ENCODE measurements around the gene VIPAS39. TPM values are rescaled to one million over a fixed set of nuclear protein-coding genes. Genes with fewer than 3 reads are reported as not detected.

The VIPAS39 gene
- total and polyA plus RNA-seq, 4 donors: 5.6 to 13.9 (median 8.9) TPM

- TF ChIP-seq EGR1 (IDR thresholded peaks at IDR 0.05; ENCODE audit: low read depth in 2 of 2) (no peak), CTCF (IDR thresholded peaks at IDR 0.05; ENCODE audit: low read depth, low read length, missing input control) (no peak), ATF3 (IDR thresholded peaks at IDR 0.05) (no peak)
- no peak for DNase-seq (ENCODE audit: low spot score)
- H3K36me3 ChIP-seq (ENCODE audit: control insufficient read depth in 4 of 4, insufficient read depth in 3 of 4, low read depth in 1 of 4, low read length in 3 of 4): no peaks in the 10 kb centered on the region
- H3K9ac ChIP-seq (ENCODE audit: low read depth in 1 of 2, low read length in 2 of 2): no peak overlapping the region
- WGBS: 85% methylated on average over 5 of the region's 5 CpGs
- H3K4me3 ChIP-seq (ENCODE audit: low read depth in 1 of 3, low read length in 3 of 3): no peak overlapping the region
- H3K4me1 ChIP-seq (ENCODE audit: control insufficient read depth in 4 of 4, insufficient read depth in 4 of 4, low read length in 3 of 4): no peaks in the 10 kb centered on the region
- no peaks in the 10 kb centered on the region for H3K27me3 ChIP-seq (ENCODE audit: control insufficient read depth in 4 of 4, insufficient read depth in 4 of 4, low read length in 3 of 4)
- H3K27ac ChIP-seq (ENCODE audit: low read depth in 1 of 2, low read length in 2 of 2): no peak overlapping the region
- H3K9me3 ChIP-seq (ENCODE audit: control insufficient read depth in 4 of 4, low read length in 3 of 4): no peaks in the 10 kb centered on the region
These were observed 20.6 kb upstream of the VIPAS39 start for GRCh38 chr14:77478029-77478428.

GRCh38 chr14:77475432-77476115, 18.2 kb upstream of the VIPAS39 start:
- no peak for DNase-seq (ENCODE audit: low spot score)
- no peak overlapping the region for H3K4me3 ChIP-seq (ENCODE audit: low read depth in 1 of 3, low read length in 3 of 3)
- no peaks in the 10 kb centered on the region for H3K4me1 ChIP-seq (ENCODE audit: control insufficient read depth in 4 of 4, insufficient read depth in 4 of 4, low read length in 3 of 4)
- no peaks in the 10 kb centered on the region for H3K36me3 ChIP-seq (ENCODE audit: control insufficient read depth in 4 of 4, insufficient read depth in 3 of 4, low read depth in 1 of 4, low read length in 3 of 4)
- TF ChIP-seq REST (IDR thresholded peaks at IDR 0.05) (no peak), GABPA (IDR thresholded peaks at IDR 0.05 in 1 of 2, conservative IDR thresholded peaks at IDR 0.05 in 1 of 2) (no peak), MAX (IDR thresholded peaks at IDR 0.05) (no peak), FOXA2 (IDR thresholded peaks at IDR 0.05) (no peak), RAD21 (IDR thresholded peaks at IDR 0.05) (no peak), ATF3 (IDR thresholded peaks at IDR 0.05) (no peak), CTCF (IDR thresholded peaks at IDR 0.05; ENCODE audit: low read depth, low read length, missing input control) (no peak)
- H3K27ac ChIP-seq (ENCODE audit: low read depth in 1 of 2, low read length in 2 of 2): no peak overlapping the region
- no peaks in the 10 kb centered on the region for H3K27me3 ChIP-seq (ENCODE audit: control insufficient read depth in 4 of 4, insufficient read depth in 4 of 4, low read length in 3 of 4)
- whole genome bisulfite sequencing: 83% methylated on average over 35 of the region's 35 CpGs
- no peak overlapping the region for H3K9ac ChIP-seq (ENCODE audit: low read depth in 1 of 2, low read length in 2 of 2)
- no peaks in the 10 kb centered on the region for H3K9me3 ChIP-seq (ENCODE audit: control insufficient read depth in 4 of 4, low read length in 3 of 4)
